PC-9 (cell line): ENCODE results near the gene EDARADD. TPM values are rescaled to one million over a fixed set of nuclear protein-coding genes. Genes with fewer than 3 reads are reported as not detected.

ENCODE experiments used
- BruUV-seq: library from RNA; stranded (reverse); fragments of 400-500 nt; replicated peaks from 2 replicates; lab custom pipeline; 2021; lab: Mats Ljungman, UMichigan
- CTCF ChIA-PET: fragments of 300-600 bp; sonication (Branson Sonifier 250); formaldehyde crosslinking; loops from one replicate; lab custom pipeline; 2022; ENCODE audit warnings: antibody characterized with exemption; lab: Charles Lee
- POLR2A ChIA-PET: fragments of 300-600 bp; sonication (Branson Sonifier 250); formaldehyde crosslinking; loops from one replicate; lab custom pipeline; 2022; ENCODE audit warnings: antibody characterized with exemption; ENCODE audit not compliant: unreplicated experiment; lab: Charles Lee
- DNase-seq, 2 experiments: peaks; one replicate each; pipeline versions ENCODE4 v3.0.0 to v3.0.0-alpha.2; 2015 to 2022; ENCODE audit warnings: mixed read lengths in 1 of 2
- H2AFZ ChIP-seq: fragments of 200-600 bp; sonication (generic); 2 replicates; pipeline ENCODE4 v1.8.1; 2017; ENCODE audit warnings: antibody characterized with exemption
- H3F3A ChIP-seq: fragments of 200-600 bp; sonication (generic); 2 replicates; pipeline ENCODE4 v1.8.1; 2017; ENCODE audit warnings: antibody characterized with exemption, mild to moderate bottlenecking, low read depth; ENCODE audit not compliant: insufficient read depth
- H3K27ac ChIP-seq: fragments of 200-600 bp; sonication (generic); 2 replicates; pipeline ENCODE4 v1.6.1; 2016; ENCODE audit warnings: mixed run types
- H3K27me3 ChIP-seq: fragments of 200-600 bp; sonication (generic); 2 replicates; pipeline ENCODE4 v1.6.1; 2016; ENCODE audit warnings: low read depth, mixed run types; ENCODE audit not compliant: insufficient read depth
- H3K36me3 ChIP-seq: fragments of 200-600 bp; sonication (generic); 2 replicates; pipeline ENCODE4 v1.6.1; 2016; ENCODE audit warnings: low read depth, mixed run types
- H3K4me1 ChIP-seq: fragments of 200-600 bp; sonication (generic); replicated peaks from 2 replicates; pipeline ENCODE4 v1.6.1; 2016; ENCODE audit warnings: mixed run types; ENCODE audit not compliant: insufficient read depth
- H3K4me2 ChIP-seq: fragments of 200-600 bp; sonication (generic); 2 replicates; pipeline ENCODE4 v1.6.1; 2017; ENCODE audit warnings: mixed run types
- H3K4me3 ChIP-seq: fragments of 200-600 bp; sonication (generic); 2 replicates; pipeline ENCODE4 v1.6.1; 2016; ENCODE audit warnings: mixed run types
- H3K79me2 ChIP-seq: fragments of 200-600 bp; sonication (generic); 2 replicates; pipeline ENCODE4 v1.6.1; 2017; ENCODE audit warnings: low read depth, mixed run types
- H3K9me2 ChIP-seq: fragments of 200-600 bp; sonication (generic); 2 replicates; pipeline ENCODE4 v1.8.1; 2017; ENCODE audit warnings: mild to moderate bottlenecking; ENCODE audit not compliant: insufficient read depth
- H3K9me3 ChIP-seq: fragments of 200-600 bp; sonication (generic); 2 replicates; pipeline ENCODE4 v1.8.1; 2016; ENCODE audit warnings: low read depth; ENCODE audit not compliant: insufficient read depth
- H4K20me1 ChIP-seq: fragments of 200-600 bp; sonication (generic); 2 replicates; pipeline ENCODE4 v1.8.1; 2017; ENCODE audit not compliant: insufficient read depth
- CTCF ChIP-seq: fragments of 200-600 bp; sonication (generic); conservative IDR thresholded peaks from 2 replicates; pipeline ENCODE4 v1.6.1; 2017; ENCODE audit warnings: mixed run types, antibody characterized with exemption, mild to moderate bottlenecking, moderate library complexity
- EZH2 ChIP-seq: fragments of 200-600 bp; sonication (generic); IDR thresholded peaks from 2 replicates; pipeline ENCODE4 v1.8.0; 2017; ENCODE audit warnings: antibody characterized with exemption, low read depth
- intact Hi-C: fragments of 100-400 bp; cut with micrococcal nuclease; formaldehyde crosslinking; loops from one replicate; pipeline ENCODE4 v1.10.0; 2022; ENCODE audit not compliant: unreplicated experiment
- total RNA-seq: library from RNA; stranded (reverse); gene quantifications from 2 replicates; pipeline ENCODE4 v1.2.3, GENCODE V29; 2021

The EDARADD gene
- total RNA-seq, 1 experiment from 2014 or later = not detected

- Histone ChIP-seq H2AFZ (no peak overlapping the region), H3K27me3 (no peaks in the 10 kb centered on the region), H3K27ac (no peak overlapping the region), H4K20me1 (no peaks in the 10 kb centered on the region), H3F3A (peaks cover 12% of the 10 kb centered on the region), H3K4me3 (no peak overlapping the region), H3K4me1 (peaks cover 27% of the 10 kb centered on the region), H3K79me2 (no peaks in the 10 kb centered on the region), H3K36me3 (no peaks in the 10 kb centered on the region), H3K4me2 (no peak overlapping the region), H3K9me3 (no peaks in the 10 kb centered on the region), H3K9me2 (no peaks in the 10 kb centered on the region)
- CTCF ChIA-PET = no interaction called here
- TF ChIP-seq CTCF = no peak
- intact Hi-C loops = no loop called here
- no peak for DNase-seq
- POLR2A ChIA-PET = no interaction called here
- BruUV-seq = no TSS peak
Measured at GRCh38 chr1:236508593-236509027, 114.5 kb downstream of the EDARADD start.

GRCh38 chr1:236509203-236509602 lies 115.1 kb downstream of the EDARADD start:
- Histone ChIP-seq H2AFZ (no peak overlapping the region), H3K27me3 (no peaks in the 10 kb centered on the region), H3K36me3 (no peaks in the 10 kb centered on the region), H3K4me3 (no peak overlapping the region), H3K79me2 (no peaks in the 10 kb centered on the region), H3K27ac (no peak overlapping the region), H3K9me3 (no peaks in the 10 kb centered on the region), H3K4me1 (peaks cover 24% of the 10 kb centered on the region), H3K9me2 (no peaks in the 10 kb centered on the region), H4K20me1 (no peaks in the 10 kb centered on the region), H3F3A (peaks cover 9% of the 10 kb centered on the region), H3K4me2 (no peak overlapping the region)
- intact Hi-C loops = no loop called here
- DNase-seq = no peak
- no TSS peak for BruUV-seq
- CTCF ChIA-PET = no interaction called here
- POLR2A ChIA-PET = no interaction called here
- TF ChIP-seq CTCF (no peak), EZH2 (no peak)

DNA sequence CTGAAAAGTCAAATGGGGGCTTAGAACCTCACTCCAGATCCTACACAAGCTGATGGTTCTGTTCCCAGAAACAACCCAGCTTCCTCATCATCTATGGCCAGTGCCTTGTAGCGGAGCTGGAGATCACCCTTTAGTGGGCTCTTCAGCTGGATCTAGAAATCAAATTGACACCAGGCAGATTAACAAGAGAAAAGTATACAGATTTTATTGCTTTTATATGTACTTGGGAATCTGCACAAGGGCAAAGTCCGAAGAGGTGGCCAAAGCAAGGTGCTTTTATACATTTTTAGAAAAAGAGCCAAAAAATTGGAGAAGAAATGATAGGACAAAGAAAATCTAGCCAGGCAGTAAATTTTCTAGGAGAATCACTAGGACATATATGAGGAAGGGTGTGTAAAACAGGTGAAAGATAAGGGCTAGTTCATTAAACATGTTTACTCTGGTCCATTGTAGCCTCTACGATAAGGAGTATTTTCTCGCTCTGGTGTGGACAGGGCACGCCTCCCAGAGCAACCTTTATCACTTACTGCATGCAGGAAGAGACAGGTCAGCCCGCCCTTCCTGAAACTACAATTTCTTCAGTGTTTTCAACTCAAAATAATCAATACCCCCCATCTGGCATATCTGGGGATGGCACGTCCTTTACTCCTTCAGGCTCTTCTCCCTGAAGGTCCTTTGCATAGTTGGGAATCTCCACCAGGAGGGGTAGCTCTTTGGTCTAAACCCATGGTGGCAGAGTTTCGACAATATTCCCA lies 115.7 kb downstream of the EDARADD start:
- Histone ChIP-seq H3K9me3 (no peaks in the 10 kb centered on the region), H3K4me2 (no peak overlapping the region), H3K79me2 (no peaks in the 10 kb centered on the region), H3K27ac (no peak overlapping the region), H3F3A (peaks cover 14% of the 10 kb centered on the region), H3K27me3 (no peaks in the 10 kb centered on the region), H3K4me1 (peaks cover 24% of the 10 kb centered on the region), H3K36me3 (no peaks in the 10 kb centered on the region), H4K20me1 (no peaks in the 10 kb centered on the region), H3K4me3 (no peak overlapping the region), H3K9me2 (no peaks in the 10 kb centered on the region), H2AFZ (no peak overlapping the region)
- no peak for DNase-seq
- intact Hi-C loops = no loop called here
- ChIA-PET CTCF (no interaction called here), POLR2A (interaction anchor here (0.7 kb wide), 1 partner anchor 1872 kb away, joined by 3 read pairs; no protein-coding TSS in a partner anchor)
- TF ChIP-seq EZH2 = no peak
- TF ChIP-seq CTCF = no peak
- BruUV-seq = no TSS peak
